Smooth muscle cell (in vitro differentiated cells): ENCODE data around the gene USP17L11. TPM values are rescaled to one million over a fixed set of nuclear protein-coding genes. Genes with fewer than 3 reads are reported as not detected.

Experiments used
- polyA plus RNA-seq: library from polyadenylated mRNA; unstranded; fragments of >200 nt; fragmentation: Nextera tagmentation; extraction: Ambion mirVana; gene quantifications from 2 replicates; pipeline ENCODE4 v1.2.1, GENCODE V29; 2016
- total RNA-seq: library from RNA; depleted of rRNA; stranded (reverse); fragments of >200 nt; gene quantifications from 2 replicates; pipeline ENCODE4 v1.2.3, GENCODE V29; 2014

The USP17L11 gene
- total and polyA plus RNA-seq, 2 experiments from 2014 or later, result not detected

Other genes with a start within 250 kb of the USP17L11 start
- not detected in 2 replicates for gene FAM90A26, start 45.0 kb upstream of the USP17L11 start, total RNA-seq
- not detected in 2 replicates for gene FAM90A26, start 45.0 kb upstream of the USP17L11 start, polyA plus RNA-seq
- gene USP17L10, start 4.7 kb upstream of the USP17L11 start, total RNA-seq, result not detected in 2 replicates
- gene USP17L10, start 4.7 kb upstream of the USP17L11 start, polyA plus RNA-seq, result not detected in 2 replicates
- not detected in 2 replicates for gene USP17L12, start 4.7 kb downstream of the USP17L11 start, total RNA-seq
- not detected in 2 replicates for gene USP17L12, start 4.7 kb downstream of the USP17L11 start, polyA plus RNA-seq
- not detected in 2 replicates for gene USP17L13, start 9.5 kb downstream of the USP17L11 start, total RNA-seq
- gene USP17L13, start 9.5 kb downstream of the USP17L11 start, polyA plus RNA-seq, result not detected in 2 replicates
- gene USP17L15, start 19.0 kb downstream of the USP17L11 start, total RNA-seq, result not detected in 2 replicates
- not detected in 2 replicates for gene USP17L15, start 19.0 kb downstream of the USP17L11 start, polyA plus RNA-seq
- not detected in 2 replicates for gene USP17L17, start 28.5 kb downstream of the USP17L11 start, total RNA-seq
- gene USP17L17, start 28.5 kb downstream of the USP17L11 start, polyA plus RNA-seq, result not detected in 2 replicates
- gene USP17L18, start 33.2 kb downstream of the USP17L11 start, total RNA-seq, result not detected in 2 replicates
- not detected in 2 replicates for gene USP17L18, start 33.2 kb downstream of the USP17L11 start, polyA plus RNA-seq
- not detected in 2 replicates for gene USP17L19, start 38.0 kb downstream of the USP17L11 start, total RNA-seq
- gene USP17L19, start 38.0 kb downstream of the USP17L11 start, polyA plus RNA-seq, result not detected in 2 replicates
- gene USP17L20, start 42.7 kb downstream of the USP17L11 start, total RNA-seq, result not detected in 2 replicates
- gene USP17L20, start 42.7 kb downstream of the USP17L11 start, polyA plus RNA-seq, result not detected in 2 replicates
- gene USP17L21, start 47.5 kb downstream of the USP17L11 start, total RNA-seq, result not detected in 2 replicates
- not detected in 2 replicates for gene USP17L21, start 47.5 kb downstream of the USP17L11 start, polyA plus RNA-seq
- not detected in 2 replicates for gene USP17L22, start 52.2 kb downstream of the USP17L11 start, total RNA-seq
- not detected in 2 replicates for gene USP17L22, start 52.2 kb downstream of the USP17L11 start, polyA plus RNA-seq
- not detected in 2 replicates for gene USP17L24, start 109.8 kb downstream of the USP17L11 start, total RNA-seq
- gene USP17L24, start 109.8 kb downstream of the USP17L11 start, polyA plus RNA-seq, result not detected in 2 replicates
- not detected in 2 replicates for gene USP17L25, start 114.5 kb downstream of the USP17L11 start, total RNA-seq
- not detected in 2 replicates for gene USP17L25, start 114.5 kb downstream of the USP17L11 start, polyA plus RNA-seq
- gene USP17L26, start 119.3 kb downstream of the USP17L11 start, total RNA-seq, result not detected in 2 replicates
- gene USP17L26, start 119.3 kb downstream of the USP17L11 start, polyA plus RNA-seq, result not detected in 2 replicates
- not detected in 2 replicates for gene USP17L5, start 124.0 kb downstream of the USP17L11 start, total RNA-seq
- not detected in 2 replicates for gene USP17L5, start 124.0 kb downstream of the USP17L11 start, polyA plus RNA-seq
- gene USP17L27, start 128.7 kb downstream of the USP17L11 start, total RNA-seq, result not detected in 2 replicates
- gene USP17L27, start 128.7 kb downstream of the USP17L11 start, polyA plus RNA-seq, result not detected in 2 replicates
- gene USP17L28, start 133.5 kb downstream of the USP17L11 start, total RNA-seq, result not detected in 2 replicates
- not detected in 2 replicates for gene USP17L28, start 133.5 kb downstream of the USP17L11 start, polyA plus RNA-seq
- gene USP17L29, start 138.2 kb downstream of the USP17L11 start, total RNA-seq, result not detected in 2 replicates
- gene USP17L29, start 138.2 kb downstream of the USP17L11 start, polyA plus RNA-seq, result not detected in 2 replicates
- not detected in 2 replicates for gene USP17L30, start 147.7 kb downstream of the USP17L11 start, total RNA-seq
- not detected in 2 replicates for gene USP17L30, start 147.7 kb downstream of the USP17L11 start, polyA plus RNA-seq
- gene DEFB131A, start 229.0 kb downstream of the USP17L11 start, total RNA-seq, result not detected in 2 replicates
- gene DEFB131A, start 229.0 kb downstream of the USP17L11 start, polyA plus RNA-seq, result not detected in 2 replicates